ENCODE measurements around the gene TMPRSS11A. TPM values are rescaled to one million over a fixed set of nuclear protein-coding genes. Genes with fewer than 3 reads are reported as not detected.

Gene TMPRSS11A
- total and polyA plus RNA-seq, 2 experiments from 2014 or later, result not detected

- Mint-ChIP-seq H3K4me1 (no peaks in the 10 kb centered on the region; the same call in 2 of the 3 replicates), H3K36me3 (ENCODE audit: low read depth) (peaks cover 2% of the 10 kb centered on the region; the same call in 1 of the 3 replicates), H3K4me3 (no peak overlapping the region), H3K27me3 (ENCODE audit: insufficient read depth, low read depth, poor library complexity) (no peaks in the 10 kb centered on the region), H3K9me3 (peaks cover 5% of the 10 kb centered on the region), H3K27ac (no peak overlapping the region)
- Histone ChIP-seq H3K4me1 (ENCODE audit: insufficient read depth) (0 out of 2 replicates have a peak, but pooled peaks cover 4% of the 10 kb centered on the region), H3K9me2 (ENCODE audit: insufficient read depth) (no peaks in the 10 kb centered on the region), H3F3A (replicated peaks; ENCODE audit: low read depth) (no peaks in the 10 kb centered on the region), H3K4me3 (no peak overlapping the region), H2AFZ (no peak overlapping the region), H4K20me1 (replicated peaks; ENCODE audit: insufficient read depth) (no peaks in the 10 kb centered on the region), H3K79me2 (replicated peaks; ENCODE audit: insufficient read depth) (no peaks in the 10 kb centered on the region), H3K27me3 (ENCODE audit: insufficient read depth) (no peaks in the 10 kb centered on the region), H3K4me2 (no peak overlapping the region), H3K36me3 (ENCODE audit: insufficient read depth) (no peaks in the 10 kb centered on the region), H3K27ac (ENCODE audit: low read depth) (no peak overlapping the region)
- ATAC-seq (no peak), DNase-seq (ENCODE audit: low spot score) (no peak)
- TF ChIP-seq EZH2phosphoT487 (IDR thresholded peaks at IDR 0.05; ENCODE audit: unreplicated experiment) (no peak), ZNF331 (CRISPR knock-in tag; IDR thresholded peaks at IDR 0.05; ENCODE audit: low read depth) (no peak), JUNB (IDR thresholded peaks at IDR 0.05; ENCODE audit: unreplicated experiment) (no peak), CTCF (conservative IDR thresholded peaks at IDR 0.05; ENCODE audit: low read depth in 2 of 2) (no peak), ZNF114 (CRISPR knock-in tag; IDR thresholded peaks at IDR 0.05) (no peak), STAT1 (IDR thresholded peaks at IDR 0.05; ENCODE audit: unreplicated experiment) (no peak), POLR2AphosphoS5 (IDR thresholded peaks at IDR 0.05; ENCODE audit: low read depth) (no peak), ZNF462 (CRISPR knock-in tag; IDR thresholded peaks at IDR 0.05) (no peak), NANOG (IDR thresholded peaks at IDR 0.05; ENCODE audit: borderline replicate concordance) (no peak), REST (IDR thresholded peaks at IDR 0.05; ENCODE audit: unreplicated experiment) (no peak), ETS1 (IDR thresholded peaks at IDR 0.05) (no peak), CREB1 (CRISPR knock-in tag; IDR thresholded peaks at IDR 0.05; ENCODE audit: low read depth) (no peak), EZH2 (IDR thresholded peaks at IDR 0.05; ENCODE audit: low read depth, unreplicated experiment) (no peak)
Measured at GRCh38 chr4:67922697-67923096, 40.6 kb downstream of the TMPRSS11A start.
